ENCODE data around the gene TIMM8B. TPM values are rescaled to one million over a fixed set of nuclear protein-coding genes. Genes with fewer than 3 reads are reported as not detected.
"Not testable (repeated sequence)": the region's sequence is repeated elsewhere in the genome, so short reads cannot be mapped to it uniquely, and the experiment has no call there.

TIMM8B gene, protein sequence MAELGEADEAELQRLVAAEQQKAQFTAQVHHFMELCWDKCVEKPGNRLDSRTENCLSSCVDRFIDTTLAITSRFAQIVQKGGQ
- 55.1 TPM for total RNA-seq

DNA sequence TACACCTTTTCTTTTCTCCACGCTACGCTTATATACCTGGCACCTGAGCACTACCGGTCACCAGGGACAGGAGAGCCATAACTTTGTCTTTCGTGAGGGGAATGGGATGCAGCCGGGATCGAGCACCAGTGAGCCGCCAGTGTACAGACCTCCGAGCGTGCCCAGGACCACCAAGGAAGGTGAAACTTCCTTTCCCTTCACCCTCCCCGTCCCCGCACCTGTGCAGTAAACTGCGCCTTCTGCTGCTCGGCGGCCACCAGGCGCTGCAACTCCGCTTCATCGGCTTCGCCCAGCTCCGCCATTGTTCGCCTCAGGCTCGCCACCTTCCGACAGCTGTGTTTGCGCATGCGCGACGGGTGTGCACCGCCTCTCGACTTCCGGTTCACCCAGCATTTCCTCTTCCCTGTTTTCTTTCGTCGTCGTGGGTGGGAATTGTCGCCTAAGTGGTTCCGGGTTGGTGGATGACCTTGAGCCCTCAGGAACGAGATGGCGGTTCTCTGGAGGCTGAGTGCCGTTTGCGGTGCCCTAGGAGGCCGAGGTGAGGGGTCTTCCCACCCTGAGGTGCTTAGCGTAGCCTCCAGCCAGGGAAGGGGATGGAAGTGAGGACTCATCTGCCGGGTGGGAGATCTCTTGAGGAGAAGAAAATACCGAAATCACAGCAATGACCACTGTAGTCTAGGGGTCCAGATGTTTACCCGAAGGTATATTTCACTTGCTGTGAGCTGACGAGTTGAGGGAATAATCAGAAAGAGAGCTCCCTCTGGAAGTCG lies at the start of gene TIMM8B, which contains the start of gene SDHD:
TIMM8B (minus strand) TSS at position 335 of the 770 bp plus-strand sequence; CDS start at position 302, 33 bp downstream.
SDHD (plus strand) TSS at position 452 of the 770 bp plus-strand sequence; CDS start at position 487, 35 bp downstream.
- DNase-seq, result peak; percentile 98

DNA sequence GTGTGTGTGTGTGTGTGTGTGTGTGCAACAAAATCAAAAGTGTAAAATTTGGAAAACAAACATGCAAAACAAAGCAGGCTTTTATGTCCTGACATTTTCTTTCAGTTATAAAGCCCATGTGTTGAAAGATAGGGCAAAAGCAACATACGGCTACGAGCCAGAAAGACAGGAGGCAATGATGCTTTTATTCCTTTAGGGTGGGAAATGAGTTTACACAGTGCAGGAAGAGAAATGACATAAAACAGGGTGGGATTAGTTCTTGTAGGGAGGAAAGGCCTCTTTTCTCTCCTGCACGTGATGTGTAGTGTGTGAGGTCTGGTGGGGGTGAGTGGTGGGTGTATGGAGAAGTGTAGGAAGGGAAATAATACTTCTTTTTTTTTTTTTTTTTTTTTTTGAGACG lies 47.9 kb upstream of the TIMM8B start:
- no peak for DNase-seq

DNA sequence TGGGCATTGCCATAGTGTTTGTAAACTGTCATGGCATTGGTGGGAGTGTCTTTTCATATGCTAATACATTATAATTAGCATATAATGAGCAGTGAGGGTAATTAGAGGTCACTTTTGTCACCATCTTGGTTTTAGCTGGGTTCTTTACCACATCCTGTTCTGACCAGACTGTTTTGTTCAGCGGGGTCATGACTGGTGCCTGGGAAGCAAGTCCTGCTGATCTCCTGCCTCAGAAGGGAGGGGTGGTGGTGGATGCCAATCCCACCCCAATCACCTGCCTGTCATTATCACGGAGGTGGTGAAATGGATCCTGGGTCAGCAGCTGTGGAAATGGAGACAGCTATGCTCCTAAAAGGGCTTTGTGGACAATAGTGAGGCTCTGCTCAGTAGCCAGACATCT lies 46.2 kb upstream of the TIMM8B start:
- DNase-seq, result no peak

DNA sequence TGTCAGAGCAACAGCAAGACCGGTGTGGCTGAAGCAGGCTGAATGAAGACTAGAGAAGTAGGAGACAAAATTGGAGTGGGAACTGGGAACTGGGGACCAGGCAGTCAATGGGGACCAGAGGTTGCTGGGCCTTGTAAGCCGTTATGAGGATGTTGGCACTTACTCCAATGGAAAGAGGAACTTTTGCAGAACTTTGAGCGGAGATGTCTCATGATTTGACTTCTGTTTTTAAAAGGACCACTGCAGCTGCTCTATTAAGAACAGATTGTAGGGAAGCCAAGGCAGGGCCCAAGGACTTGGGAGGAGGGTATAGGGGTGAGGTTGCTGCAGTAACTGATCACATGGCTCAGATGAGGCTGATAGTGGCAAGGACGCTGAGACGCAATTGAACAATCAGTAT lies 43.1 kb upstream of the TIMM8B start:
- DNase-seq, result no peak

DNA sequence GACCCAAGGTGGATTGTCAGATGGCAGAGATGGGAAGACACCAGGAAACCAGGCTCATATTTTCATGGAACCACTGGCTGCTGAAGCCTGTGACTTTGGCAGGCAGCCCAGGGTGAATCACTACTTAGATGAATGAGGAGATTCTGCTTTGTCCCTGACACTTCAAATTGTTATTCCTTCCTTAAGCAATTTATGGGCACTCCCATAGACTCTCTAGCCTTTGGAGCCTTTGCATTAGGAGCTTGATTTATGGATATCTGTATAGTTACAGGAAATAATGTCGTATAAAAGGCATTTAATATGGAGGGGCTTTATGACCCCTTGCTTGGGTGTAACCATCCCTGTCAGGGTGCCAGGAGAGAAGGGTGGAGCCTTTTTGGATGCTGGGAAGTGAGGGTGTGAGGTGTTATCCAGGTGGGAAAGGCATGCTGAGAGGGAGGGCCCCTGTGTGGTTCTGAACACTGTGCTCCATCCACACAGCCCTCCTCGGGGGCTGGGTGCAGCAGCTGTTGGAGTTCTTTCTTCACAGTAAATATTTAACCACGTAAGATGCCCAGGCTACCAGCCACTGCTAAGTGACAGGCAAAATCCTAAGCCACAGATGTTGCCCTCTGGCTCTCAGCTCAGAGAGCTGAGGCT lies 42.0 kb upstream of the TIMM8B start:
- DNase-seq, result peak; percentile 13

DNA sequence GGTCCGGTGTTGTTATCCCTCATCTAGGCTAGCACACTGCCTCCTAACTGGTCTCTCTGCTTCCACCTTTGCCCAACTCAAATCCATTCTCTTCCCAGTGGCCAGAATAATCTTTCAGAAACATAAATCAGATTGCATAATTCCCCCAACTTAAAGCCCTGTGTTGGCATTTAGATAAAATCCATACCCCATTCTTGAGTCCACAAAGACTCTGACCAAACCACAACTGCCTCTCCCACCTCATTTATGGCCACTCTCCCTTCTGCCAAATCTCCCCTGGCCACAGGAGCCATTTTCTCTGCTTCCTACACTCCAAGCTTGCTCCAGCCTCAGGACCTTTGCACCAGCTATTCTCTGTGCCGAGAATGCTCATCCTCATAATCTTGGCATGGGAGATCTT lies 40.5 kb upstream of the TIMM8B start:
- DNase-seq, result no peak

DNA sequence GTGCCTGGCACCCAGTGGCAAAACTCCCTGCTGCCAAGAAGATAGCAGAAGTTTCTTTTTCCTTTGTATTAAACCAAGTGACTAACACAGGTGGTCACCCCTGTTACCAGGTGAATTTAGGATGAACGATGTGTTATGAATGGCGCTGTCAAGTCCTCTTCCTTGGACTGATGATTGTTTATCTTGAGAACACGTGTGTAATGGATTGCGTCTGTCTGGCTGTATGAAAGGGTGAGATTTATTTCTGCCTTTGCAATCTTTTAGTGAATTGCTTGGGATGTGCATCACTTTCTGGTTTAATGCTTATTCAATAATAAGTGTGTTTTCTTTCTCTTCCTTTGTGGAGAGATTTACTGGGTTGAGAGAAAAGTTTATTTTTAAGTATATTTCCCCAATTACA lies 36.6 kb upstream of the TIMM8B start:
- DNase-seq, result no peak

DNA sequence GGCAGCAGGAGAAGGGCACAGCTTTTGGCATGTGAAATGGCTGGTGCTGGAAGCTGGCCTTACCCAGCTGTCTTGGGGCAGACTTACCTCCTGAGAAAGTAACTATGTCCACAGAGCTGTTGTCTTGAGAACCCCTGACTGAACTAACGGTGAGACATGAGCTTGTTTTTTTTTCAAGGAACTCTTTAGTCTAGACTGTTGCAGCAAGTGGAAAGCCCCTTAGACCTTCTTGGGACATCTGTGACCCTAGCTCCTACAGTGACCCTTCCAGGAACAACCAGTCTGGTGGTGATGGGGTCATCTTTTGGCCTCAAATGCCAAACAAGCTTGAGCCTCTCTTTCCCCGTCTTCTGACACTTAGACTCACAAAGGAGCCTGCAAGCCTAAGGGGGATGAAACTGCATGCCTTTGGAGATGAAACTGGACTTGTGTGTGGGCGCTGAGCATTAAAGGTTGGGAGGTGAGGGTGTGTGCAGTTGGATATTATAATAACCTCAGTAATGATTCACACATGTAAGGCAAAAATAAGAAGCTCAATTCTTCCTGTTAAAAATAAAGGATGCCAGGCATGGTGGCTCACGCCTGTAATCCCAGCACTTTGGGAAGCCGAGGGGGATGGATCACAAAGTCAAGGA lies 35.5 kb upstream of the TIMM8B start:
- DNase-seq, result no peak

DNA sequence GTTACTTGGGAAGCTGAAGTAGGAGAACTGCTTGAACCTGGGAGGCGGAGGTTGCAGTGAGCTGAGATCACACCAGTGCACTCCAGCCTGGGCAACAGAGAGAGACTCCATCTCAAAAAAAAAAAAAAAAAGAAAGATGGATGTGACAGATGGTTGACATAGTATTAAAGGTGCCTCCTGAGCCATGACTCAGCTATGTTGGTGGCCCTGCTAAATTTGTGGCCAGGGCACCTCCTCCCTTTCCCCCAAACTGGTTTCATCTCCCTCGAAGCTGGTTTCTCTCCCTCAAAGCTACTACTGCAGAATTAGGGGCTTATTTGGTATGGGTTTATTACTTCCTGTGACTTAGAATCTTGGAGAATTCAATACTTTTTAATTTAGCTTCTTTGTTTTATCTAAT lies 31.6 kb upstream of the TIMM8B start:
- no peak for DNase-seq

DNA sequence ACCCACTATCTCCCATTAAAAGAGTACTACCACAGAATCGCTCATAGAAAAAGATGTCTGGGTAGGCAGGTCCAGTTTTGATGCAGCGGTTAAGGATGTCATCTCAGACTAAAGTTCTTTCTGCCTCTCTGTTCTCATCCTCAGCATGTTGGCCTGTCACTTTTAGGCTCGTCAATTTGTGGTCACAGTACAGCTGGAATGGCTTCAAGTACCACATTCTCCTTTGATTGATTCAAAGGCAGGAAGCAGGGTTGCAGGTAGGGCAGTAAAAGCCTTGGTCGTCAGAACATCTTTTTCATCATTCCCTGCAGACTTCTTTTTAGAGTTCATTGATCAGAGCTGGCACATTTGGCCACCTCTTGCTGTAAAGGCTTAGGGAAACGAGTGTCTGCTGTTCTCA lies 28.8 kb upstream of the TIMM8B start:
- DNase-seq, result no peak

DNA sequence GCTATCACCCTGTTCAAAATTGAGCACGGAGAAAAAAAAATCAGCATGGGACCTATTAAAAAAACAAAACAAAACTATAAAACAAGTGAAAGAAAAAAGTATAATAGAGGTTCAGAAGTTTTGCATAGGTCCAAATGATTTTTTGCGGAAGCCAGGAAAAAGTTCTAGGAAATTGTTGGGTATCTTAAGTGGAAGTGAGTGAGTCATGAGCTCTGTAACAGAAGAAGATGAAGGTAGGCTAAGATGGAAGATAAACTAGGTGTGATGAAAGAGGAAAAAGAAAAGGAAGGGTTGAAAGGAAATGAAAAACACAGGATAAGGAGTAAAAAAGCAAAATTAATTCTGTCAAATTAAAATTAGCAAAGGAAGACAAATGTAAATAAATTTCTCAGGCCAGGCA lies 27.9 kb upstream of the TIMM8B start:
- no peak for DNase-seq

DNA sequence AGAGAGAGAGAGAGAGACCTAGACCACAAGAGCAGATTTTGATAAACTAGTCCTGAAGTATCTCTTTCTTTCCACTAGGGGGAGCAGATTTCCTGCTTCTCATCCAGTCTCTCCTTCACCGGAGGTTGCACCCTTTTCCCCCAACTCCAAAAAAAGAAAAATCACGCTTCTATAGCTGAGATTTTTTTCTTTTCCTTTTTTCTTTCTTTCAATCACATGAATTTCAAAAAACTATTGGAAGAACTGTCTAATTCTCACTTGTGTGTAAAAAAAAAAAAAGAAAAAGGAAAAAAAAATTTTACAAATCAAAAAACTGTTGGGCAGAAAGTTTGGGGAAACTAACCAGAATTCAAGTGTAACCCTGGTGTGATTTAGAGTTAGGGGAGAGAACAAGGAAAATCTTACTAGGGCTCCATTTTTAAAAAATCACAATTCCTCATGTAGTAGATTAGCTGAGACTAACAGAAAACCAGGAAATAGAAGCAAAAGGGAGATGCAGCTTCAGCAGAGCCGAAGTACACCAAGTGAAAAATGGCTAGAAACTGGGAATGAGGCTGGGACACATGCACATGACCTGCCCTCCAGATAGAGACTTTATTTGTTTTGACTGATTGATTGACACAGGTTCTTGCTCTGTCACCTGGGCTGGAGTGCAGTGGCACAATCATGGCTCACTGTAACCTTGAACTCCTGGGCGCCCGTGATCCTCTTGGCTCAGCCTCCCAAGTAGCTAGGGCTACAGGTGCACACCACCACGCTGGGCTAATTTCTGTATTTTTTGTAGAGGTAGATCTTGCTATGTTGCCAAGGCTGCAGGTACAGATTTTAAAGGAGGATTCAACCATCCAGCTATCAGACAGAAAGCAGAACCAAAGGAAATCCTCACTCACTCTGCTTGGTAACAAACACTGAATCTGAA lies 27.2 kb upstream of the TIMM8B start:
- peak; percentile 8 for DNase-seq

DNA sequence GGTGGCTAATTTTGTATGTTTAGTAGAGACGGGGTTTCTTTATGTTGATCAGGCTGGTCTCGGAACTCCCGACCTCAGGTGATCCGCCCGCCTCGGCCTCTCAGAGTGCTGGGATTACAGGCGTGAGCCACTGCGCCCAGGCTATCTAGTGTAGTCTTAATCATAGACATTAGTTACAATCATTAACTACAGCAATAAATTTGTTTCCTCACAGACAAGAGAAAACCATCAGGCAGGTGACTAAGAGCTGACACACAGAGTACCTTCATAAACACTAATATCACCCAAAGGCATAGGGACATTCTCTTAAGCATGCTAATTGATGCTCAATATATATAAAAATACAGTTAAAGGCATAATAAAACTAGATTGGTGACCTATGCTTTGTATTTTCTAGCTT lies 19.5 kb upstream of the TIMM8B start:
- no peak for DNase-seq

DNA sequence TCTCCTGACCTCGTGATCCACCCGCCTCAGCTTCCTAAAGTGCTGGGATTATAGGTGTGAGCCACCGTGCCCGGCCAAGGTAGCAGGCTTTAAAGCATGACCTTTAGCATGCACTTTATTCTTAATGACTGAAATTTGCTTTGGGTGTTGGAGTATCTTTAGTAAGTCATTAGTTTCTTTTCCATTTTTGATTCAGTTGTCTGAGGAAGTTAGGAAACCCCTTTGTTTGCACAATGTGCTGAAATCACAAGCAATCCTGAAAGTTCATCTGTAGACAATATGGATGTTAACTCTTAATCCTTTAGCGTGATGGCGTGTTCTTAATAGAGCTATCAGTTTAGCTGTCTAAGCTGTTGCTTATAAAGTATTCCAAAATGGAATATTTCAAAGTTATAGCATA lies 16.9 kb upstream of the TIMM8B start:
- no peak for DNase-seq

DNA sequence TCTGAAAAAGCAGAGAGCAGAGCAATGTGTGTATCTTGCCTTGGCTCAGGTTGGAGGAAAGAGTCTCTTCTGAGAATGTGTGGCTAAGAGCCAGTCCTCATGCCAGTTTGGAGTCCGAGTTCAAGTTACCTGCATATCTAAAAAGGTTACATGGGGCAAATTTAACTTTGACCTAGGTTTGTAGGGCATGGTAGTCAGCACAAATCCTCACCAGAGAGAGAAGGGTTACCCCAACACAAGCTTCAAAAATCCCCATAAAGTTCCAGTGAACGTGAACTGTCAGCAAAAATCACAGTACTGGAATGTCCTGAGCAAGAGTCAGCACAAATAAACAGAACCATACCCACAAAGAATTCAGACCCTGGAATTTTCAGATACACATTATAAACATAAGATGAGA lies 13.9 kb upstream of the TIMM8B start:
- DNase-seq, result no peak

DNA sequence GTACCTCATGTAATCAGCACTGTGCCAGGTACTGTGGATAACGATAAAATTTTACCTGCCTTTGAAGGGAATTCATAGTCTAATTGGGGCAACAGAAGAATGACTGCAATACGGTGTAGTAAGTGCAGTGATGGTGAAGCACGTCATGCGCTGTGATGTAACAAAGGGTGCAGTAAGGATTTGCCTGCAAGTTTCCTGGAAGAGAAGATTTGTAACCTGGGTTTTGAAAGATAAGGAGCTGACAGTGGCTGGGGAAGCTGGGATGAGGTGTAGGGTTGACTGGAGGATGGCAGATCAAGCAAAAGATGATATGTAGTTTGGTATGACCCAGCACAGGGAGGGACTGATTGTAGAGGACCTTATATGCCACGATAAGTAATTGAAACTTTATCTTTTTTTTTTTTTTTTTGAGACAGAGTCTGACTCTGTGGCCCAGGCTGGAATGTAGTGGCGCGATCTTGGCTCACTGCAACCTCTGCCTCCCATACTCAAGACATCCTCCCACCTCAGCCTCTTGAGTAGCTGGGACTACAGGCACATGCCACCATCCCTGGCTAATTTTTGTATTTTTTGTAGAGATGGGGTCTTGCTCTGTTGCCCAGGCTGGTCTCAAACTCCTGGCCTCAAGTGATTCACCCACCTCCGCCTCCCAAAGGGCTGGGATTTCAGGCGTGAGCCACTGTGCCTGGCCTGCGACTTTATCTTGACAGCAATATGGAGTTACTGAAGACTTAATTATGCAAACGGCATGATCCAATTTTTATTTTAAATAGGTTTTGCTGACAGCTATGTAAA lies 11.4 kb upstream of the TIMM8B start:
- DNase-seq, result no peak

DNA sequence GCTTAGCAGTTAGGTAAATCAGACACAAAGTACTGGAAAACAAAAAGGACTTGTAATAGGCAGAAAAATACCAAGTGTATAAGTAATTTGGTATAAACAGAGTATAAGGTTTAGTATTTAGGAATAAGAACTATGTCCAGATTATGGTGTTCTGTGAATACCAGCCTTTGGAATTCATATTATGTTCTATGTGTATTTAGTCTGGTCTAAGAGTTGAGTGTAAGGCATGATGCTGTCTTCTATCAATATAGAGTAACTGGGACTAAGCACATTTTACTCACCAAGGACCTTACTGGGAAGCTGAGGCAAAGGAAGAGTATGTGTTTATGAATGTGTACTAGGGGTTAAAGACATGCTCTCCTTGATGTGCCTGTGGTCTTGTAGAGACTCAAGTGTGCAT lies 9.6 kb upstream of the TIMM8B start:
- no peak for DNase-seq

DNA sequence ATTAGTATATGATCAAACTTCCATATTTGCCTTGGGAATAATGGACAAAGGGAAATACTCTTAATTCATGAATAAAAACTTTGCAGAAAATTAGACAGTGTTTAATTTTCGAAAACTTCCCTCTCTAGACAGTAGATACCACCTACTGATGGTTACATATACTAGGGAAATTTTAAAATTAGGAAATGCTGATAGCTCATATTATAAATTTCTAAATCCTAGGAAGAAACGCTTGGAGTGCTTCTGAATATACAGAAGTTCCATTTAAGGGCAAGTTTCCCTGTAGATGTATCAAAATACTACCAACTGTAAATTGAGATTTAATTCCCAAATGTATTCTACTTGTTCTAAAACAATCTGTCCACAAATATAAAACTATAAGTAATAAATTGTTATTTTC lies 8.7 kb upstream of the TIMM8B start:
- not testable (repeated sequence) for DNase-seq

DNA sequence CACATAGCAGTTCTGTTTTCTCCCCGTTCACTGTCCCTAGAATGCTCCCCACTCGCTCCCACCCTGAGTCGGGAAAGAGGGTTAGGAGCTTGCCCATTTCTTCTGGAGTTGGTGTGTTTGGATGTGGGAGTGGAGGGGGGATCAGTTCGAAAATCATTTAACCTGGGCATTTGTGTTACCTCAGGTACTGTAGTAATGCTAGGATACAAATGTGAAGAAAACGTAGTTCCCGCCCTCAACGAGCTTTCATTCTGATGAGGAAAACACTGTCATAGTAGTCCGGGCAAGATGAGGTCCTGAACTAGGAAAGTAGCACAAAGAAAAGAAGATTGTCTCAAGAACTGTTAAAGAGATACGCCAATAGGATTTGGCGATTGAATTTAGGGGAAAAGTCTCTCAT lies 656 bp upstream of the TIMM8B start:
- no peak for DNase-seq

DNA sequence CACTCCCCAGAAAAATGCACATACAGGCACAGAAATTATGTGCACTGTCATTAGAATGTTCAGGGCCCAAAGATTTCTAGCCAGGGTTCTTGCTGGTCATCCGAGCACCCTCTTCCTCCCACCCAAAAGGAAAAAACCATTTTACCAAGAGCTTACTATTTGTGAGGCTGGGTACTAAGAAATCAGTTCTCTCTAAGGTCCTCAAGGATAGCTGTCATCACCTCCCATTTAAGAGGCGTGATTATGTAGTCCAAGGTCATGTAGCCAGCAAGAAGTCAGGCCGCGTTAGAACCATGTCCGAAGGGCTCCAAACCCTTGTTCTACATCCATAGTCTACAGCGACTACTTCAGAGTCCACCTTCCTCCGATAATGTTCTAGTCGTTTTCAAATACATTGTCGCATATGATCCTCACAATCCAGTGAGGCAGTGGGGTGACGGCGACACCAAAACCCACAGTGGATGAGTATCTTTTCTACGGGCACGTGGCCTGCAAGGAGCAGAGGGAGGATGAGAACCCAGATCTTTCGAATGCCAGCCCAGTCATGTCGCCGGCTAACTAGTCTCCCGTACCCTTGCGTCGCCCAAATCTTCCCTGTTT lies 634 bp downstream of the TIMM8B start:
- DNase-seq, result no peak

DNA sequence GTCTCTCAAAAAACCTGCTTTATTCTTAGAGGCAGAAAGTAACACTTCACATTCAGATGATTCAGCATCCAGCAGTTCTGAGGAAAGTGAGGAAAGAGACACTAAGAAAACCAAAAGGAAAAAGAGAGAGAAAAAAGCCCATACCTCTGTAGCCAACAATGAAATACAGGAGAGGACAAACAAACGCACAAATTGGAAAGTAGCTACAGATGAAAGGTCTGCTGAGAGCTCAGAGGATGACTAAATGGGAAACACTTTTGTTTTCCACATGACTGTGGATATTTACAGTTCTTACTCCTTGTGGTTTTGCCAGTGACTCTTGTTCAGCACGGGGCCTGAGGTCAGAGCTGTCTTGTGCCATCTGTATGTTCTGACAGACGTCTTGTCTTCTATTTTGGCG lies 3.8 kb downstream of the TIMM8B start:
- no peak for DNase-seq

All from skin of body (tissue), 2 donors.